Spleen (tissue), 11 donors: ENCODE data around the gene PDZD2. TPM values are rescaled to one million over a fixed set of nuclear protein-coding genes. Genes with fewer than 3 reads are reported as not detected.

Experiments
- DNase-seq: peaks from one replicate; pipeline ENCODE4 v3.0.0-alpha.2; 2020
- H3K27ac ChIP-seq, 8 donors: fragments of 200-600 bp; sonication (generic) in 7 of 8; 1 replicate in 4 of 8; 2 replicates in 4 of 8; pipeline versions ENCODE4 v1.5.0 to v1.8.0; 2016 to 2021; ENCODE audit warnings: inconsistent platforms in 4 of 8, mild to moderate bottlenecking in 4 of 8, moderate library complexity in 1 of 8
- H3K27me3 ChIP-seq, 7 donors: fragments of 200-600 bp; sonication (generic) in 6 of 7; replicated peaks in 1 of 7; 1 replicate in 4 of 7; 2 replicates in 3 of 7; pipeline versions ENCODE4 v1.5.0 to v1.8.0; 2016 to 2021; ENCODE audit warnings: inconsistent platforms in 3 of 7, mild to moderate bottlenecking in 1 of 7
- H3K36me3 ChIP-seq, 6 donors: fragments of 200-600 bp; sonication (generic) in 5 of 6; 1 replicate in 4 of 6; 2 replicates in 2 of 6; pipeline versions ENCODE4 v1.5.0 to v1.8.0; 2016 to 2021; ENCODE audit warnings: inconsistent platforms in 2 of 6
- H3K4me1 ChIP-seq, 6 donors: fragments of 200-600 bp; sonication (generic) in 5 of 6; 1 replicate in 3 of 6; 2 replicates in 3 of 6; pipeline versions ENCODE4 v1.5.0 to v1.8.0; 2016 to 2021; ENCODE audit warnings: inconsistent platforms in 3 of 6
- H3K4me3 ChIP-seq, 8 donors: fragments of 200-600 bp; sonication (generic) in 7 of 8; 1 replicate in 4 of 8; 2 replicates in 4 of 8; pipeline versions ENCODE4 v1.5.0 to v1.8.0; 2016 to 2021; ENCODE audit warnings: inconsistent platforms in 4 of 8, mild to moderate bottlenecking in 4 of 8, moderate library complexity in 2 of 8
- H3K9me3 ChIP-seq, 8 donors: fragments of 200-600 bp; sonication (generic) in 7 of 8; 1 replicate in 4 of 8; 2 replicates in 4 of 8; pipeline versions ENCODE4 v1.5.0 to v1.8.0; 2016 to 2021; ENCODE audit warnings: inconsistent platforms in 4 of 8
- CTCF ChIP-seq, 11 experiments: fragments of 200-600 bp in 7 of 11; fragments of 450-650 bp in 4 of 11; sonication (generic) in 4 of 11; IDR thresholded peaks in 8 of 11; conservative IDR thresholded peaks in 3 of 11; 1 replicate in 7 of 11; 2 replicates in 4 of 11; pipeline versions ENCODE4 v1.4.0 to v1.8.0; 2016 to 2021; ENCODE audit warnings: antibody characterized with exemption in 11 of 11, inconsistent platforms in 4 of 11, mild to moderate bottlenecking in 1 of 11
- POLR2A ChIP-seq, 3 donors: fragments of 450-650 bp; IDR thresholded peaks; one replicate each; pipeline ENCODE4 v1.5.1; 2017; ENCODE audit warnings: antibody characterized with exemption in 3 of 3, mild to moderate bottlenecking in 1 of 3
- POLR2AphosphoS5 ChIP-seq, 3 donors: sonication (generic); formaldehyde crosslinking; IDR thresholded peaks; one replicate each; pipeline ENCODE4 v1.5.1; 2017; ENCODE audit warnings: antibody characterized with exemption in 3 of 3
- WGBS, 5 donors: extraction: QIAGEN DNeasy Blood & Tissue Kit in 3 of 5; methylation state at CpG; one replicate each; pipeline versions ENCODE4 v1.1.5 to v1.1.7; 2013 to 2018; 5-methylcytosine and 5-hydroxymethylcytosine counted together
- intact Hi-C: fragments of 100-400 bp; cut with DNase I; formaldehyde crosslinking; loops from one replicate; pipeline ENCODE4 v1.15.0; 2023; ENCODE audit warnings: low total_unique reads
- microRNA-seq, 3 donors: library from miRNA; unstranded; fragments of <30 nt; microRNA quantifications; one replicate each; pipeline versions ENCODE4 to v1.1.0, GENCODE V29; 2019 to 2020
- polyA plus RNA-seq, 3 donors: library from polyadenylated mRNA; stranded (reverse); fragments of 200-250 nt; gene quantifications; one replicate each; pipeline ENCODE4 v1.2.1, GENCODE V29; 2013
- small RNA-seq, 4 donors: library from RNA; depleted of rRNA; stranded (forward); fragments of <200 nt; gene quantifications; one replicate each; pipeline ENCODE3, GENCODE V24; 2016
- total RNA-seq, 7 donors: library from RNA; depleted of rRNA in 3 of 7; stranded (reverse); fragments of >200 nt in 3 of 7; fragmentation: NEBNext Ultra II Directional in 4 of 7; extraction: Animal tissue kit (Norgen Biotek cat#: 25700) in 4 of 7; gene quantifications; one replicate each; pipeline versions ENCODE4 v1.1.0 to v1.2.1, GENCODE V29; 2016 to 2021
- donor health status: healthy with polysubstance abuse.
- donor health status: DM: no; HTN: no; CAD: no; lungs with moderate emphysema.
- donor health status: DM: no; HTN: no; CAD: no.
- donor health status: Bipolar disorder and iron deficiency.
- donor health status: healthy.
- donor health status: DM: no; HTN: no; CAD: no.
- donor health status: DM: yes; HTN: yes; CAD: no.

Gene PDZD2
- total and polyA plus RNA-seq, 10 donors: 0.09 to 4.7 (median 2.4) TPM

GRCh38 chr5:32160228-32160627 lies 521.3 kb downstream of the PDZD2 start:
- WGBS, 5 donors: 82 to 100% (median 98%) methylated on average over 1 of the region's 1 CpG
- intact Hi-C loops: no loop called here

More at GRCh38 chr5:32160228-32160627, 521.3 kb downstream of the PDZD2 start:
- peaks cover 0 to 21% (median 0%) of the 10 kb centered on the region in 6 donors for H3K36me3 ChIP-seq
- no peak overlapping the region for H3K27ac ChIP-seq
- TF ChIP-seq POLR2AphosphoS5 (IDR thresholded peaks at IDR 0.05): no peak
- no peak for TF ChIP-seq CTCF (IDR thresholded peaks at IDR 0.05 in 8 of 11, conservative IDR thresholded peaks at IDR 0.05 in 3 of 11)
- TF ChIP-seq POLR2A (IDR thresholded peaks at IDR 0.05): no peak
- no peaks in the 10 kb centered on the region for H3K27me3 ChIP-seq
- peaks cover 16 to 90% (median 61%) of the 10 kb centered on the region in 6 donors for H3K4me1 ChIP-seq
- H3K9me3 ChIP-seq: no peaks in the 10 kb centered on the region
- H3K4me3 ChIP-seq: no peak overlapping the region
- no peak for DNase-seq

Small RNA genes lying within 50 kb of the gene (microRNA-seq; reads per million reads assigned to microRNA genes)
- gene MIR4279: 0 reads per million in 3 donors

Small RNA genes lying within 50 kb of the gene (small RNA-seq; reads per million reads assigned to genes)
- gene AC025458.1: 0 to 0.21 (median 0) reads per million in 4 donors
- 0 reads per million in 4 donors for gene MIR4279
- gene RF00019: 0 reads per million in 4 donors
- 0 reads per million in 4 donors for gene RNU6-358P
- gene RNU6-363P: 0 reads per million in 4 donors
- 0 reads per million in 4 donors for gene RNU6-760P

Other genes with a start within 250 kb of the PDZD2 start
- 10 to 100 TPM; 34.8 to 56.7 (median 45.8) TPM for gene DROSHA, start 107.0 kb upstream of the PDZD2 start, total RNA-seq
- gene DROSHA, start 107.0 kb upstream of the PDZD2 start, polyA plus RNA-seq: 10 to 100 TPM; 39.4 to 68.5 (median 53.2) TPM
- gene C5orf22, start 106.8 kb upstream of the PDZD2 start, total RNA-seq: 10 to 100 TPM; 16.5 to 25.8 (median 23.7) TPM
- gene C5orf22, start 106.8 kb upstream of the PDZD2 start, polyA plus RNA-seq: 1 to 10 TPM; 5.3 to 8.6 (median 8.1) TPM